Loucy (cell line): ENCODE measurements around the gene TASOR2.

Experiments
- EZH2phosphoT487 ChIP-seq: fragments of 200-600 bp; IDR thresholded peaks from 2 replicates; pipeline ENCODE4 v1.6.1; 2018; ENCODE audit warnings: antibody characterized with exemption, mild to moderate bottlenecking, moderate library complexity, borderline replicate concordance
- TF ChIP-seq, protein P1 (sequence below): fragments of 200-600 bp; sonication (generic); conservative IDR thresholded peaks from 2 replicates; pipeline ENCODE4 v1.5.1; 2014; ENCODE audit warnings: mild to moderate bottlenecking, antibody characterized with exemption, low read length

DNA sequence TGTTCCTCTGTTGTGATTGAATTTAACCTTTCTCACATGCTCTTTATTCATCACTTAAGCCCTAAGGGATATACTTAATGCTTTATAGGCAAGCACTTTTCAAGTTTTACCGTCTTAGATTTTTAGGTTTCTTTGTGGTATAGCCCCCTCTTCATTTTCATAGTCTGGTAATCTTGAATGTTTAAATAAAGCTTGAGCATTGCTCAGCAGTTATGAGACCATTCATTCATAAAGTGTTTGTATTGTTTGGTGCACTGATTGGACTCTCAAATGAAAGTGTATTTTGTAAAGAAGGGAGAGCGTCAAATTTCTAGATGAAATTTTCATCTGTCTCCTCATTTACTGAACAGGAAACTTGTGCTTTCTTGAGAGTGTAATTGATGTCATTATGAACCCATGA is 25.2 kb downstream of the TASOR2 start:
- no peak for TF ChIP-seq EZH2phosphoT487
- TF ChIP-seq, protein P1, sequence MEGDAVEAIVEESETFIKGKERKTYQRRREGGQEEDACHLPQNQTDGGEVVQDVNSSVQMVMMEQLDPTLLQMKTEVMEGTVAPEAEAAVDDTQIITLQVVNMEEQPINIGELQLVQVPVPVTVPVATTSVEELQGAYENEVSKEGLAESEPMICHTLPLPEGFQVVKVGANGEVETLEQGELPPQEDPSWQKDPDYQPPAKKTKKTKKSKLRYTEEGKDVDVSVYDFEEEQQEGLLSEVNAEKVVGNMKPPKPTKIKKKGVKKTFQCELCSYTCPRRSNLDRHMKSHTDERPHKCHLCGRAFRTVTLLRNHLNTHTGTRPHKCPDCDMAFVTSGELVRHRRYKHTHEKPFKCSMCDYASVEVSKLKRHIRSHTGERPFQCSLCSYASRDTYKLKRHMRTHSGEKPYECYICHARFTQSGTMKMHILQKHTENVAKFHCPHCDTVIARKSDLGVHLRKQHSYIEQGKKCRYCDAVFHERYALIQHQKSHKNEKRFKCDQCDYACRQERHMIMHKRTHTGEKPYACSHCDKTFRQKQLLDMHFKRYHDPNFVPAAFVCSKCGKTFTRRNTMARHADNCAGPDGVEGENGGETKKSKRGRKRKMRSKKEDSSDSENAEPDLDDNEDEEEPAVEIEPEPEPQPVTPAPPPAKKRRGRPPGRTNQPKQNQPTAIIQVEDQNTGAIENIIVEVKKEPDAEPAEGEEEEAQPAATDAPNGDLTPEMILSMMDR = no peak
